Nephron (organoid): ENCODE results near the gene H19.

Source experiments
- H3K27ac Mint-ChIP-seq, 3 experiments: 2 replicates each; pipeline ENCODE4 v1.8.0; 2020; ENCODE audit warnings: mixed read lengths in 3 of 3, mild to moderate bottlenecking in 2 of 3, moderate library complexity in 1 of 3
- H3K27me3 Mint-ChIP-seq: 2 replicates; pipeline ENCODE4 v1.8.0; 2021; ENCODE audit warnings: low read depth, mild to moderate bottlenecking, moderate library complexity, mixed read lengths
- H3K36me3 Mint-ChIP-seq: 2 replicates; pipeline ENCODE4 v1.8.0; 2020; ENCODE audit warnings: low read depth, mixed read lengths
- H3K4me1 Mint-ChIP-seq: 2 replicates; pipeline ENCODE4 v1.8.0; 2020; ENCODE audit warnings: mixed read lengths
- H3K4me3 Mint-ChIP-seq, 3 experiments: 2 replicates each; pipeline ENCODE4 v1.8.0; 2020; ENCODE audit warnings: mild to moderate bottlenecking in 3 of 3, mixed read lengths in 3 of 3, moderate library complexity in 2 of 3
- H3K9me3 Mint-ChIP-seq: 2 replicates; pipeline ENCODE4 v1.8.0; 2020; ENCODE audit warnings: mixed read lengths
- CTCF ChIP-seq, 3 experiments: fragments of 200-600 bp; sonication (generic); IDR thresholded peaks; one replicate each; pipeline ENCODE4 v1.5.0; 2021; ENCODE audit warnings: antibody characterized with exemption in 3 of 3; ENCODE audit not compliant: unreplicated experiment in 3 of 3

The H19 gene

GRCh38 chr11:1997755-1998154 lies at the start of gene H19:
Gene H19, minus strand, starts transcription at chr11:1997842.
- Mint-ChIP-seq H3K4me3 (no peak within 1 kb of the TSS), H3K9me3 (no peaks in the 10 kb centered on the region), H3K27me3 (no peaks in the 10 kb centered on the region), H3K4me1 (no peaks in the 10 kb centered on the region), H3K27ac (no peak within 1 kb of the TSS), H3K36me3 (no peaks in the 10 kb centered on the region)
- TF ChIP-seq CTCF (IDR thresholded peaks at IDR 0.05; ENCODE audit: unreplicated experiment in 3 of 3): no peak

GRCh38 chr11:2041963-2042362 lies 44.3 kb upstream of the H19 start:
- Mint-ChIP-seq H3K4me1 (no peaks in the 10 kb centered on the region), H3K27ac (no peak overlapping the region), H3K27me3 (no peaks in the 10 kb centered on the region), H3K36me3 (no peaks in the 10 kb centered on the region), H3K4me3 (no peak overlapping the region), H3K9me3 (no peaks in the 10 kb centered on the region)
- TF ChIP-seq CTCF (IDR thresholded peaks at IDR 0.05; ENCODE audit: unreplicated experiment in 3 of 3): no peak

GRCh38 chr11:2041153-2041552 lies 43.5 kb upstream of the H19 start:
- H3K4me3 Mint-ChIP-seq: no peak overlapping the region

GRCh38 chr11:2039198-2039759 lies 41.6 kb upstream of the H19 start:
- Mint-ChIP-seq H3K27ac (no peak overlapping the region), H3K9me3 (no peaks in the 10 kb centered on the region), H3K4me3 (no peak overlapping the region), H3K36me3 (no peaks in the 10 kb centered on the region), H3K27me3 (no peaks in the 10 kb centered on the region), H3K4me1 (no peaks in the 10 kb centered on the region)
- TF ChIP-seq CTCF (IDR thresholded peaks at IDR 0.05; ENCODE audit: unreplicated experiment in 3 of 3): no peak

More at GRCh38 chr11:2041153-2041552, 43.5 kb upstream of the H19 start:
- no peaks in the 10 kb centered on the region for H3K36me3 Mint-ChIP-seq
- H3K27ac Mint-ChIP-seq: no peak overlapping the region
- no peaks in the 10 kb centered on the region for H3K4me1 Mint-ChIP-seq
- no peaks in the 10 kb centered on the region for H3K9me3 Mint-ChIP-seq
- TF ChIP-seq CTCF (IDR thresholded peaks at IDR 0.05; ENCODE audit: unreplicated experiment in 3 of 3): no peak
- H3K27me3 Mint-ChIP-seq: no peaks in the 10 kb centered on the region

GRCh38 chr11:2036863-2037486 lies 39.3 kb upstream of the H19 start:
- Mint-ChIP-seq H3K4me1 (no peaks in the 10 kb centered on the region), H3K27ac (no peak overlapping the region), H3K27me3 (no peaks in the 10 kb centered on the region), H3K9me3 (no peaks in the 10 kb centered on the region), H3K36me3 (no peaks in the 10 kb centered on the region), H3K4me3 (no peak overlapping the region)
- TF ChIP-seq CTCF (IDR thresholded peaks at IDR 0.05; ENCODE audit: unreplicated experiment in 3 of 3): no peak

- Mint-ChIP-seq H3K27me3 (no peaks in the 10 kb centered on the region), H3K4me1 (no peaks in the 10 kb centered on the region), H3K9me3 (no peaks in the 10 kb centered on the region), H3K36me3 (no peaks in the 10 kb centered on the region), H3K27ac (no peak overlapping the region), H3K4me3 (no peak overlapping the region)
- no peak for TF ChIP-seq CTCF (IDR thresholded peaks at IDR 0.05; ENCODE audit: unreplicated experiment in 3 of 3)
Observed at GRCh38 chr11:2035382-2035781, 37.7 kb upstream of the H19 start.
